ENCODE measurements around the gene GPR17.

The GPR17 gene

GRCh38 chr2:127609818-127610217 lies 36.1 kb upstream of the GPR17 start:
- no peak overlapping the region for H3K4me3 ChIP-seq (ENCODE audit: low read depth, low read length)
- no peak for TF ChIP-seq CTCF (IDR thresholded peaks at IDR 0.05; ENCODE audit: low read depth, low read length, missing control alignments)
- DNase-seq (ENCODE audit: low read depth), result no peak

GRCh38 chr2:127610561-127610960 lies 35.4 kb upstream of the GPR17 start:
- no peak overlapping the region for H3K4me3 ChIP-seq (ENCODE audit: low read depth, low read length)
- TF ChIP-seq CTCF (IDR thresholded peaks at IDR 0.05; ENCODE audit: low read depth, low read length, missing control alignments), result no peak
- no peak for DNase-seq (ENCODE audit: low read depth)

GRCh38 chr2:127611076-127611925 lies 34.7 kb upstream of the GPR17 start:
- TF ChIP-seq CTCF (IDR thresholded peaks at IDR 0.05; ENCODE audit: low read depth, low read length, missing control alignments), result no peak

GRCh38 chr2:127612111-127612822 lies 33.7 kb upstream of the GPR17 start:
- H3K4me3 ChIP-seq (ENCODE audit: low read depth, low read length), result no peak overlapping the region
- no peak for TF ChIP-seq CTCF (IDR thresholded peaks at IDR 0.05; ENCODE audit: low read depth, low read length, missing control alignments)
- DNase-seq (ENCODE audit: low read depth), result no peak

More at GRCh38 chr2:127611076-127611925, 34.7 kb upstream of the GPR17 start:
- H3K4me3 ChIP-seq (ENCODE audit: low read depth, low read length), result no peak overlapping the region
- DNase-seq (ENCODE audit: low read depth), result no peak

- no peak for TF ChIP-seq CTCF (IDR thresholded peaks at IDR 0.05; ENCODE audit: low read depth, low read length, missing control alignments)
- H3K4me3 ChIP-seq (ENCODE audit: low read depth, low read length), result no peak overlapping the region
- DNase-seq (ENCODE audit: low read depth), result no peak
Measured at GRCh38 chr2:127614246-127614645, 31.7 kb upstream of the GPR17 start.

- no peak for TF ChIP-seq CTCF (IDR thresholded peaks at IDR 0.05; ENCODE audit: low read depth, low read length, missing control alignments)
- H3K4me3 ChIP-seq (ENCODE audit: low read depth, low read length), result no peak overlapping the region
- no peak for DNase-seq (ENCODE audit: low read depth)
Measured at GRCh38 chr2:127614731-127615130, 31.2 kb upstream of the GPR17 start.
